Measurements from ENCODE around the gene CEACAM16.
"Not testable (repeated sequence)": the region's sequence is repeated elsewhere in the genome, so short reads cannot be mapped to it uniquely, and the experiment has no call there.

Gene CEACAM16

DNA sequence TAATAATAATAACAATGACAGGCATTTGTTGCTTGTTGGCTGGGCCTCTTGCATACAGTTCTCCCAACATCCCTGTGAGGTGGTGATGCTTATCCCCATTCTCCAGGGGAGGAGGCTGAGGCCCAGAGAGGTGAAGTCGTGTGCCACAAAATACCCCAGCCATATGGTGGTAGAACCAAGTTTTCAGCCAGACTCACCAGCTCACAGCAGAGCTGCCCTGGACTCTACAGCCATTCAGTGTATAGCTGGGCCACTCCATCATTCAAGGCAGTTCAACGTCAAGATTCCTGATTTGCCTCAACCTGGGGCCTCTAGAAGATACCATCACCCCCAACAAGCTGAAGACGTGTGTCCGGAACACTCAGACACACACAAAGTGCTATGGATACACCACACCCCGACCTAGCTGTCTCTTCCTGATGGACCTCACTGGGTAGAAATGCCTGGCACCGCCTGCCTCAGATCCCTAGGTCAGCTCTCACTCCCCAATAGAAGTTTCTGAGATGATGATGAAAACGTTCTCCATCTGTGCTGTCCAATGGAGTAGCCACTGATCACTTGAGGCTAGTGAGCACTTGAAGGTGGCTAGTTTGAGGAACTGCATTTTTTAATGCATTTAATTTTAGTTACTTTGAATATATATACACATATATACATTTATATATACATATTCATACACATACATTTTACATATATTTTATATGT lies 31.9 kb upstream of the CEACAM16 start:
- CTCF ChIA-PET = no interaction called here
- no peak for DNase-seq (ENCODE audit: extremely low spot score)
- TF ChIP-seq L3MBTL2 (conservative IDR thresholded peaks at IDR 0.05) (no peak), SP1 (IDR thresholded peaks at IDR 0.05) (no peak), TARDBP (IDR thresholded peaks at IDR 0.05) (no peak), FOXM1 (IDR thresholded peaks at IDR 0.05; ENCODE audit: borderline replicate concordance) (no peak), FOXA1 (IDR thresholded peaks at IDR 0.05) (no peak), FOXK2 (IDR thresholded peaks at IDR 0.05) (no peak)
- TF ChIP-seq, protein P1, sequence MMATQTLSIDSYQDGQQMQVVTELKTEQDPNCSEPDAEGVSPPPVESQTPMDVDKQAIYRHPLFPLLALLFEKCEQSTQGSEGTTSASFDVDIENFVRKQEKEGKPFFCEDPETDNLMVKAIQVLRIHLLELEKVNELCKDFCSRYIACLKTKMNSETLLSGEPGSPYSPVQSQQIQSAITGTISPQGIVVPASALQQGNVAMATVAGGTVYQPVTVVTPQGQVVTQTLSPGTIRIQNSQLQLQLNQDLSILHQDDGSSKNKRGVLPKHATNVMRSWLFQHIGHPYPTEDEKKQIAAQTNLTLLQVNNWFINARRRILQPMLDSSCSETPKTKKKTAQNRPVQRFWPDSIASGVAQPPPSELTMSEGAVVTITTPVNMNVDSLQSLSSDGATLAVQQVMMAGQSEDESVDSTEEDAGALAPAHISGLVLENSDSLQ (IDR thresholded peaks at IDR 0.05) = no peak
- POLR2A ChIA-PET = no interaction called here

- no peak for TF ChIP-seq NFRKB (IDR thresholded peaks at IDR 0.05)
- no peak for TF ChIP-seq ELF4 (IDR thresholded peaks at IDR 0.05)
- no peak for TF ChIP-seq LEF1 (IDR thresholded peaks at IDR 0.05; ENCODE audit: borderline replicate concordance)
- TF ChIP-seq SUZ12 (IDR thresholded peaks at IDR 0.05) = no peak
- no peak for TF ChIP-seq ZNF384 (IDR thresholded peaks at IDR 0.05)
- no peak for TF ChIP-seq BHLHE40 (IDR thresholded peaks at IDR 0.05; ENCODE audit: borderline replicate concordance)
- TF ChIP-seq FOXK2 (IDR thresholded peaks at IDR 0.05) = no peak
- TF ChIP-seq L3MBTL2 (conservative IDR thresholded peaks at IDR 0.05) = no peak
- no peak for TF ChIP-seq CTBP1 (IDR thresholded peaks at IDR 0.05; ENCODE audit: borderline replicate concordance)
- TF ChIP-seq SP1 (IDR thresholded peaks at IDR 0.05) = no peak
- TF ChIP-seq, protein P1 (IDR thresholded peaks at IDR 0.05) = no peak
- TF ChIP-seq FOXA1 (IDR thresholded peaks at IDR 0.05) = no peak
- CTCF ChIA-PET = no interaction called here
- no peak for DNase-seq (ENCODE audit: extremely low spot score)
- POLR2A ChIA-PET = no interaction called here
Measured at GRCh38 chr19:44668985-44669764, 29.8 kb upstream of the CEACAM16 start.

DNA sequence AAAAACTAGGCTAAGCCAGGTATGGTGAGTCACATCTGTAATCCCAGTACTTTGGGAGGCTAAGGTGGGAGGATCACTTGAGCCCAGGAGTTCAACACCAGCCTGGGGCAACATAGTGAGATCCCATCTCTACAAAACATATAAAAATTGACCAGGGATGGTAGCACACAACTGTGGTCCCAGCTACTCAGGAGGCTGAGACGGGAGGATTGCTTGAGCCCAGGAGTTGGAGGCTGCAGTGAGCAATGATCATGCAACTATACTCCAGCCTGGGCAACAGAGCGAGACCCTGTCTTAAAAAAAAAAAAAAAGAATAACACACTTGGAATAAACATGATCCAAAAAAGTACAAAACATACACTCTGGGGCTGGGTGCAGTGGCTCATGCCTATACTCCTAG lies 28.9 kb upstream of the CEACAM16 start:
- CTCF ChIA-PET; POLR2A ChIA-PET; DNase-seq (ENCODE audit: extremely low spot score): not testable (repeated sequence)

DNA sequence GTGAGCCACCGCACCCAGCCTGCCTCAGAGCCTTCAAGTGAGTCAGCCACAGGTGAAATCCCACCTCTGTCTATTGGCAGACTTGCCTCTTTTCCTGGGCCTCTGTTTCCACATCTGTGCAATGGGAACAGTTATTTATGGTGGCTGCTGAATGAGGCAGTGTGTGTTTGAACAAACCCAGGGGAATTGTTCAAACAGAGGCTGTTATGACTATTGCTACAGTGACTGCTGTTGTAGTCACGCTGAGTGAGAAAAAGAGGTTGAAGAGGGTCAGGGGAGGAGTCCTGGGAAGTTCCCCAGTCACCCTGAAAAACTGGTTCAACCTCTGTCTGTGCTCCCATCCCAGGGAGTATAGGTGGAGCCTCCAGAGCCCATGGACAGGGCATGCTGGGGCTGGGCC lies 27.6 kb upstream of the CEACAM16 start, which contains the start of gene CEACAM19:
TSS of gene CEACAM19 (plus strand) at position 83 of the 400 bp plus-strand sequence. CDS start 450 bp downstream, outside the sequence.
- TF ChIP-seq ARNT (IDR thresholded peaks at IDR 0.05) = no peak
- TF ChIP-seq FOXM1 (IDR thresholded peaks at IDR 0.05; ENCODE audit: borderline replicate concordance) = no peak
- TF ChIP-seq HDGF (IDR thresholded peaks at IDR 0.05; ENCODE audit: borderline replicate concordance) = no peak
- TF ChIP-seq FOXK2 (IDR thresholded peaks at IDR 0.05) = no peak
- TF ChIP-seq SP1 (IDR thresholded peaks at IDR 0.05) = no peak
- TF ChIP-seq BHLHE40 (IDR thresholded peaks at IDR 0.05; ENCODE audit: borderline replicate concordance) = no peak
- TF ChIP-seq, protein P1 (IDR thresholded peaks at IDR 0.05) = no peak
- no peak for TF ChIP-seq LEF1 (IDR thresholded peaks at IDR 0.05; ENCODE audit: borderline replicate concordance)
- no peak for TF ChIP-seq SUZ12 (IDR thresholded peaks at IDR 0.05)
- no peak for TF ChIP-seq L3MBTL2 (conservative IDR thresholded peaks at IDR 0.05)
- TF ChIP-seq NFRKB (IDR thresholded peaks at IDR 0.05) = no peak
- ChIA-PET CTCF (no interaction called here), POLR2A (no interaction called here)
- no peak for DNase-seq (ENCODE audit: extremely low spot score)

DNA sequence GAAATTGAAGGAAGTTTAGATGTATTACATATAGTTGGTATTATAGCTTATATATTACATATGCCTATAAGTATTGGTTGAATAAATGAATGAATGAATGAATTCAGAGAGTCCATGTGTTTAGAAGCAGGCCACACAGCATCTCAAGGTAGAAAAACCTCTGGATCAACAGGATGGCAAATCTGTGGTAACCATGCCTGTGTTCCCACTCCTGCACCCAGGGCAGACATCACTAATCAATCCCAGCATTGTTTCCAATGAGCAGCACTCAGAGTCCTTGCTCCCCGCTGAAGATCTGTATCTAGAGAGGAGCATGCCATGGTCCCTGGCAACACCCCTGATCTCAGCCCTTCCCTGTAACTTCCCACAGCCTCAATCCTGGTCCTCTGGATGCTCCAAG lies 26.7 kb upstream of the CEACAM16 start:
- no peak for DNase-seq (ENCODE audit: extremely low spot score)
- CTCF ChIA-PET = no interaction called here
- POLR2A ChIA-PET = no interaction called here
- TF ChIP-seq L3MBTL2 (conservative IDR thresholded peaks at IDR 0.05) (no peak), ZNF384 (IDR thresholded peaks at IDR 0.05) (no peak), CTBP1 (IDR thresholded peaks at IDR 0.05; ENCODE audit: borderline replicate concordance) (no peak), HDGF (IDR thresholded peaks at IDR 0.05; ENCODE audit: borderline replicate concordance) (no peak), ELF4 (IDR thresholded peaks at IDR 0.05) (no peak), SUZ12 (IDR thresholded peaks at IDR 0.05) (no peak), TARDBP (IDR thresholded peaks at IDR 0.05) (no peak), SP1 (IDR thresholded peaks at IDR 0.05) (no peak), FOXA1 (IDR thresholded peaks at IDR 0.05) (no peak), BHLHE40 (IDR thresholded peaks at IDR 0.05; ENCODE audit: borderline replicate concordance) (no peak)
- TF ChIP-seq, protein P1 (IDR thresholded peaks at IDR 0.05) = no peak

DNA sequence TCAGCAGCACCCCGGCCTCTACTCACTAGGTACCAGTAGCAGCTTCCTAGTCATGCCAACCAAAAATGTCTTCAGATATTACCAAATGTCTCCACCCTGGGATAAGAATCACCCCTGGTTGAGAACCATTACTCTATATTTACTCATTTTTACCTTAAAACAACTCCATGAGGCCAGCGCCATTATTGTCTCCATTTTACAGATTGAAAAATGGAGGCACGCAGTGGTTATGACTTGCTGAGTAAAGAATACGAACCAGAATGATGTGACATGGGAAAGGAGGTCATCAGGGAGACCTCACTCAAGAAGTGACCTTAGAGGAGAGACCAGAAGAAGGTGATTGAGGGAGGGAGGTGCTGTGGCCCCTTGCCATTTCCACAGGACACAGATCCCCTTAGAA lies 25.4 kb upstream of the CEACAM16 start:
- CTCF ChIA-PET = no interaction called here
- POLR2A ChIA-PET = no interaction called here
- DNase-seq (ENCODE audit: extremely low spot score) = no peak
- TF ChIP-seq TARDBP (IDR thresholded peaks at IDR 0.05) (no peak), SP1 (IDR thresholded peaks at IDR 0.05) (no peak), NFRKB (IDR thresholded peaks at IDR 0.05) (no peak), FOXA1 (IDR thresholded peaks at IDR 0.05) (no peak), FOXM1 (IDR thresholded peaks at IDR 0.05; ENCODE audit: borderline replicate concordance) (no peak), ARNT (IDR thresholded peaks at IDR 0.05) (no peak), L3MBTL2 (conservative IDR thresholded peaks at IDR 0.05) (no peak), FOXK2 (IDR thresholded peaks at IDR 0.05) (no peak), HDGF (IDR thresholded peaks at IDR 0.05; ENCODE audit: borderline replicate concordance) (no peak), CTBP1 (IDR thresholded peaks at IDR 0.05; ENCODE audit: borderline replicate concordance) (no peak), BHLHE40 (IDR thresholded peaks at IDR 0.05; ENCODE audit: borderline replicate concordance) (no peak), ZNF384 (IDR thresholded peaks at IDR 0.05) (no peak), SUZ12 (IDR thresholded peaks at IDR 0.05) (no peak), ELF4 (IDR thresholded peaks at IDR 0.05) (no peak)
- TF ChIP-seq, protein P1 (IDR thresholded peaks at IDR 0.05) = no peak

Measured in HEK293T (cell line).